Eye (tissue), 1 donor: Measurements from ENCODE around the gene FAM13C.
"Not testable (repeated sequence)": the region's sequence is repeated elsewhere in the genome, so short reads cannot be mapped to it uniquely, and the experiment has no call there.

Experiments used
- DNase-seq: peaks from one replicate; pipeline ENCODE4 v3.0.0-alpha.2; 2015

The FAM13C gene

GRCh38 chr10:59225211-59225610 lies 137.1 kb downstream of the FAM13C start:
- no peak for DNase-seq

GRCh38 chr10:59223597-59223996 lies 138.8 kb downstream of the FAM13C start:
- not testable (repeated sequence) for DNase-seq

DNA sequence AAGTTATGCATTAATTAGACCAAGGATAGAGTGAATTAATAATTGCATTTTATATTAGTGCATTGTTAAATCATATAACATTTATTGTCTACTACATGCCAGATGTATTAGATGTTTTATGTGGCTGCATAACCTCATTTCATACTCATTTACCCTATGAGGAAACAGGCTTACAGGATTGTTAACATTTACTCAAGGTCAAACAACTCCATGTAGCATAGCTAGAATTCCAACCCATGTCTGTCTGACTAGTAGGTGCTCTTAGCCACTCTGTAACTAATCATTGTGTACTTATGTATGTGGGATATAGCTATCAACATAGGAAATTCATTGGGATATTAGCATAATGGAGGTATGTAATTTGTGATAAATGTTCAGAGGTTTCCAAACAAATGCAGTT lies 139.6 kb downstream of the FAM13C start:
- no peak for DNase-seq

GRCh38 chr10:59216178-59216869 lies 146.0 kb downstream of the FAM13C start:
- DNase-seq, result no peak

GRCh38 chr10:59214160-59214559 lies 148.2 kb downstream of the FAM13C start:
- DNase-seq, result no peak

DNA sequence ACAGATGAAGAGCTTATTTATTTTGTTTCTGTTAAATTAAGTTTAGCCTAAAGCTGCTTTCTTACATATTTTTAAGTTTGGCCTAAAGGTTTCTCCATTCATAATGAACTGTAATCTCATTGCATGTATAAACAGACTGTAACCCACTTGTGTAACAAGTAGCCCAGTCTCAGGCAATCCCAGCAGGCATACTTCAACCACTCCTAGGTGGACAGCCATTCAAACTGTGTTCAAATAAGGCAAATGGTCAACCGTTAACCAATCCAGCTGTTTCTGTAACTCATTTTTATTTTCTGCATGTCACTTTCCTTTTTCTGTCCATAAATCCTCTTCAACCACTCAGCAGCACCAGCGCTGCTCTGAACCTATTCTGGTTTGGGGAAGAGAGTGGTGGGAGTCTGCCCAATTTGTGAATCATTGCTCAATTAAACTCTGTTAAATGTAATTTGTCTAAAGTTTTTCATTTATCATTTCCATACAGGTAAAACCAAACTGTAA lies 150.0 kb downstream of the FAM13C start:
- no peak for DNase-seq

DNA sequence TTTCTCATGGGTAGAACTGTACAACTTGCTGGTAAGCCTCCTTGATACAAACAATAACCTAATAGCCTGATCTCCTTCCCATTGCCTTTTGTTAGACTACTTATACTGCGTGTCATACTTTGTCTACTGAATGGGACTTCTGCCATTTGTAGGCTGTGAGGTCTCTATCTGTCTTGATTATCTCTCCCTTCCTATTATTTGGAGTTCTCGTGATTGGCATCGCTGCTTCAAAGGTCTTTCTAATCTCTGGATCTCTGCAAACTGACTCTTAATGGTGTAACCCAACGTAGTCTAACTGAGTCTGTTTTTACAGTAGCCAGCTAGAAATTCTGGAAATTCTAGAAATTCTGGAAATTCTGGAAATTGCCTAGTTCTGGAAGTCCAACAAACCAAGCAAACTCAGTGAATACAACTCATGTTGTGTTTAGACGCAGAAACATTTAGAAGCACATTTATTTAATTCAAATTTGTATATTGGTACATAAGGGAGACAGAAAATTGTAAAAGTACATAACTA lies 156.1 kb downstream of the FAM13C start:
- no peak for DNase-seq
